Measurements from ENCODE around the gene CLDN19.

CLDN19 gene

GRCh38 chr1:42684139-42684538 lies 55.9 kb downstream of the CLDN19 start:
- no peak for TF ChIP-seq ISL1 (CRISPR knock-in tag; IDR thresholded peaks at IDR 0.05)
- no peak for TF ChIP-seq BACH2 (CRISPR knock-in tag; IDR thresholded peaks at IDR 0.05; ENCODE audit: borderline replicate concordance)
- no peak for TF ChIP-seq ZFP3 (CRISPR knock-in tag; IDR thresholded peaks at IDR 0.05)
- no peak for TF ChIP-seq TCF4 (CRISPR knock-in tag; IDR thresholded peaks at IDR 0.05; ENCODE audit: borderline replicate concordance)
- TF ChIP-seq ZNF8 (CRISPR knock-in tag; IDR thresholded peaks at IDR 0.05): no peak
- TF ChIP-seq CSDC2 (CRISPR knock-in tag; IDR thresholded peaks at IDR 0.05): no peak
- no peak for TF ChIP-seq TSHZ2 (CRISPR knock-in tag; IDR thresholded peaks at IDR 0.05)
- no peak for TF ChIP-seq OSR1 (CRISPR knock-in tag; IDR thresholded peaks at IDR 0.05)
- TF ChIP-seq SNAI2 (CRISPR knock-in tag; IDR thresholded peaks at IDR 0.05): no peak
- TF ChIP-seq PPARA (CRISPR knock-in tag; IDR thresholded peaks at IDR 0.05; ENCODE audit: borderline replicate concordance): no peak
- no peak for TF ChIP-seq ARNTL (CRISPR knock-in tag; IDR thresholded peaks at IDR 0.05; ENCODE audit: borderline replicate concordance, low read depth)
- TF ChIP-seq ESRRG (CRISPR knock-in tag; IDR thresholded peaks at IDR 0.05): no peak
- TF ChIP-seq ZFP30 (CRISPR knock-in tag; IDR thresholded peaks at IDR 0.05): no peak
- no peak for TF ChIP-seq TOX (CRISPR knock-in tag; IDR thresholded peaks at IDR 0.05; ENCODE audit: borderline replicate concordance)
- TF ChIP-seq ZNF565 (CRISPR knock-in tag; conservative IDR thresholded peaks at IDR 0.05; ENCODE audit: low read depth): no peak
- no peak for TF ChIP-seq CREB5 (CRISPR knock-in tag; IDR thresholded peaks at IDR 0.05; ENCODE audit: low read depth)
- no peak for TF ChIP-seq RARB (CRISPR knock-in tag; IDR thresholded peaks at IDR 0.05)
- TF ChIP-seq POU6F1 (CRISPR knock-in tag; IDR thresholded peaks at IDR 0.05; ENCODE audit: borderline replicate concordance, low read depth): no peak
- ATAC-seq: peak; percentile 33

All from SK-N-SH treated with all-trans-retinoic acid at 6 μM for 48 hours (cell line).